NCI-H146 treated with DMSO at 0.1 percent for 48 hours (cell line): Measurements from ENCODE around the gene NMRAL1.
A peak's percentile ranks its signal among the peaks of the same experiment; 100 is the strongest.

Source experiments
- DNase-seq: peaks from one replicate; lab custom pipeline; 2025; ENCODE audit not compliant: unreplicated experiment; lab: John Stamatoyannopoulos, UW

The NMRAL1 gene

GRCh38 chr16:4474192-4474961 is at the start of gene NMRAL1:
Gene NMRAL1, minus strand, starts transcription at chr16:4474625. Its CDS starts 493 bp downstream, at chr16:4474132.
- peak; percentile 96 for DNase-seq

DNA sequence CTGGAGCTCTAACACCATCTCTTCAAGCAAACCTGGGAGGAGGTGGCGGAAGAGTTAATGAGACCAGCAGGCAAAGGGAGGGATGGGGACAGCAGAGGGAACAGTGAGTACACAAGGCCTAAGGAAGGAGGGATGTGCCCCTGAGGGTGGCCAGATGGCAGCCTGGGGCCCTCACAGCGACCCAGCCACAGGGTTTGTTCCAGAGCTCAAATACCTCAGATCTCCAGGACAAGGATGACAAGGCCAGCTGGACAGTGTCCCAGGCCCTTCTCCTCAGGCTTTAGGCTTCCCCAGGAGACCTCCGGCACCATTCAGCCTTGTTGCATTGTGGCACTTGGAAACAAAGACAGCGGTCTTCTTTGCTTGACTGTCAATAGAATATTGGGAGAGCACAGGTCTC is 49.3 kb upstream of the NMRAL1 start:
- no peak for DNase-seq

DNA sequence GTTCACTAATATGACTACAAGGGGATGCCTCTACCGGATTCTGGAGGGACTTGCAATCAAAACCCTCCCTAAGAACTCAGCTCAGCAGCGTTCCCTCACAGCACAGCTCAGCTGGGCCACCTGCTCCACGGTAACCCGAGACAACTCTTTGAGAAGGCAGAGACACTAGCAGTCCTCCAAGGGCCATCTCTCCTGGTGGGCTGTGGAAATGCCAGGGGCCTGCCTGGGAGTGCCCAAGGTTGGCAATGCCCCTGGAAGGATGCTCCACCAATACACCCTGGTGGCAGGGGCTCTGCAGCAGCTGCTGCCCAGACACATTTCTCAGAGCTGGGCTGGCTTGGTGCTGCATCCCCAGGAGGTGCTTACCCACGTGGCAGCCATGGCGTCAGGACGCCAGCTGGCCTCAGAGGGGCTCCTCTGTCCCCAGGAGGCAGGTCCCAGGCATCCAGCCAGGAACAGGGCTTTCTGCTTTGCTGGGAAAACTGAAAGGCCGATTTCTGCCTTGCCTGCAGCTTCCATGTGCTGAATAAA is 47.7 kb upstream of the NMRAL1 start:
- peak; percentile 80 for DNase-seq

DNA sequence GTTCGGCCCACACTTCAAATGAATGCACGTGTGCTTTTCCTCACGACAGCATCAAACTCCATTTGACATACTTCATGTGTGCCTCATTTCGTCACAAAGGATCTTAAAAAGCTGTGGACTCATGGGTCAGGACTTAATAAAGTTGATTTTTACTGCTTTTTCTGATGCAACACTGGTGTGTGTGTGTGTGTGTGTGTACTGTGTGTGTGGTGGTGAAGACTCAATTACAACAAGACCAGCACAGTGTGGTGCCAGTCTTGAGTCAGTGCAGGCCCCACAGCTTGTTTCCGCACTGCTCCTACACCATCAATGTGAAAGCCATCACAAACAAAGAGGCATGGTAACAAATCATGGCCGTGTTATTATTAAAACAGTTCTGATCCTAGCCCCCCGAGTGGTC is 46.5 kb upstream of the NMRAL1 start:
- no peak for DNase-seq

DNA sequence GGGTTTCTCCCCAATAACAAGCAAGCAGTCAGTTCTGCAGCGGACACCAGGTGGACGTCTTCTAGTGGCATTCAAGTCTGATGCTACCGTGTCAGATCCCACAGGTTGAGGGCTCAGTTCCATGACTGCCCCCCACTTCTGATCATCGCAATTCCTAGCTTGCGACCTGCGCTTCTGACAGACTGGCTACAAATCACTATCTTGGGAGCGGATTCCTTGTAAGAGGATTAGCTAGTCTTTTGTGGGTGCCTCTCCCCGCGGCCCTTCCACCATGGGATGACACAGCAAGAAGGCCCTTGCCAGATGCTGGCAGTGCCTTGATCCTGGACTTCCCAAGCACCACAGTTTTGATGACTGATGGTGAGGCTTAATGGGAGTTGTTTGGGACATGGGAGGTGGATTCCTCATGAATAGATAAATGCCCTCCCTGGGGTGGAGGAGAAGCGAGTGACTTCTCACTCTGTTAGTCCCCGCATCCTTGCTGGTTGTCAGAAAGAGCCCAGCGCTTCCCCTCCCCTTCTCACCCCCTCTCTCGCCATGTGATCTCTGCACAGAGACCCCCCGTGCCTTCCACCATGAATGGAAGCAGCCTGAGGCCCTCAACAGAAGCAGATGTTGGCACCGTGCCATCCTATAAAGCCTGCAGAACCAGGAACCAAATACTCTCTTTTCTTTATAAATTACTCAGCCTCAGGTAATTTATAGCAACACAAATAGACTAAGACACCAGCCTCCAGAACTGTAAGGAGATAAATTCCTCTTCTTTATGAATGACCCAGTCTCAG is 45.0 kb upstream of the NMRAL1 start:
- no peak for DNase-seq

DNA sequence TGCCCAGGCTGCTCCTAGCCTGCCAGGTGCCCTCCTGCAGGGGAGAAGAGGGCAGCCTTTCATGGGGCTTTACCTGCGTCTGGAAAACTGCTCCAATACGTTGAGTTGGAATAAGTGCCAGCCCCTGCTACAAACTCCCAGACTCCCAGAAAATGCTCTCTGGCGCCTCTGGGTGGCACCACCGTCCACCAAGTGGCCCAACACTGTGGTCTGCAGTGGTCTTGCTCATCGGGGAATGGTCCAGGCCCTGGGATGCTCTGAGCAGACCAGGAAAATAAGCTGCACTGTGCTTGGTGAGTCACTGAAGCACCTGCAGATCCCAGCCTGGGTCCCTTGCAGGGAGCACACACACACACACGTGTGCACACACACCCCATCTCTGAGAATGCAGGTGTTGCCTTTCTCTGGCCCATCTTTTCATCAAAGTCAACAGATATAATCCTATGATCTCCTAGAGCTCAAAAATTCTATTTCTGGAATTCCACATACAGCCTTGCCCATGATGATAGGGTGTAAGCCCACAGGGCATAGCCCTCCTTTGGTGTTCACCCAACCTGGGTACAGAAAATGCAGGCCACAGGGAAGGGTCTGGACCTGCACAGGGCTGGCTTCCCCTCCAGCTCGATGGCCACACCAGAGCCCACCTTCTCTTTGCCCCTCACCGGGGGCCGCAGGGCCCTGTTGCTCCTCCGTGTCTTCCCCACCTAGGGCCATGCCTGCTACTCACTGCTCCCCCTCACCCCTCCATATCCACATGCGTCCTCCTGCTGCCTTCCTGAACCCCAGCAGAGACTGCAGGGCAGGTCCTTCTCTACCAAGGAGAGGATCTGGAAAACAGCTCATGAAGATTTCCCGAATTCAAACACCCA is 43.6 kb upstream of the NMRAL1 start:
- peak; percentile 11 for DNase-seq

DNA sequence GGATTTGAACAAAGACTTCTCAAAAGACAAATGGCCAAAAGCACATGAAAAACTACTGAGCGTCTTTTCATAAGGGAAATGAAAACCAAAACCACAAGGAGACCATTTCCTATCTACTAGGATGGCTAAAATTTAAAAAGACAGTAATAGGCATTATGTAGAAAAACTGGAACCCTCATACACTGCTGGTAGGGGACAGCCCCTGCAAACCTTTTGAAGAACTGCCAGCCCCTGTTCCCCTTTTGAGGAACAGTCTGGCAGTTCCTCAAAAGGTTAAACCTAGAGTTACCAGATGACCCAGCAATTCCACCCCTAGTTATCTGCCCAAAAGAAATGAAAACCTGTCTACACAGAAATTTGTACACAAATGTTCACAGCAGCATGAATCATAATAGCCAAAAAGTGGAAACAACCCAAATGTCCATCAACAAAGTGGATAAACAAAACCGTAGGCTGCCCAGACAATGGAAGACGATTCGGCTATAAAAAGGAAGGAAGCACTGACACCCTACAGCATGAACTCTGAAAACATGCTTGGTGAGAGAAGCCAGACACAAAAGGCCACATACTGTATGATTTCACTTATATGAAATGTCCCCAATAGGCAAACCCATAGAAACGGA is 41.3 kb upstream of the NMRAL1 start:
- no peak for DNase-seq

DNA sequence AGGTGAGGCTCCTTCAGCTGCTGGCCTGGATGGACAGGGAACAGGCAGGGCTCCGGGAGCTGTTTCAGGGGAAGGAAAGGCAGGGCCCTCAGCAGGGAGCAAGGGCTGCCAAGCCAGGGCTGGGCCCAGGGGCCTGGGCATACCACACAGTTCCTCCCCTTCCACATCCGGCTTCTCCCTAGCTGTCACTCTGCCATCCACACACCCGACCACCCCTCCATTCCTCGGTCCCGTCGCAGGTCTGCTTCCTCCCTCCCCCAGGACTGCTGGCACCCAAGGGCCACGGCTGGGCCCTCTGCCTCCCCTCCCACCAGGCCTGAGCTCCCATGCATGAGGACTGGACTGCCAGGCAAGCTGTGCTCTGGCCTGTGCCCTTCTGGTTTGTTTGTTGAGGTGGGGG is 40.2 kb upstream of the NMRAL1 start:
- no peak for DNase-seq

- no peak for DNase-seq
Measured at GRCh38 chr16:4513881-4514280, 39.5 kb upstream of the NMRAL1 start.

DNA sequence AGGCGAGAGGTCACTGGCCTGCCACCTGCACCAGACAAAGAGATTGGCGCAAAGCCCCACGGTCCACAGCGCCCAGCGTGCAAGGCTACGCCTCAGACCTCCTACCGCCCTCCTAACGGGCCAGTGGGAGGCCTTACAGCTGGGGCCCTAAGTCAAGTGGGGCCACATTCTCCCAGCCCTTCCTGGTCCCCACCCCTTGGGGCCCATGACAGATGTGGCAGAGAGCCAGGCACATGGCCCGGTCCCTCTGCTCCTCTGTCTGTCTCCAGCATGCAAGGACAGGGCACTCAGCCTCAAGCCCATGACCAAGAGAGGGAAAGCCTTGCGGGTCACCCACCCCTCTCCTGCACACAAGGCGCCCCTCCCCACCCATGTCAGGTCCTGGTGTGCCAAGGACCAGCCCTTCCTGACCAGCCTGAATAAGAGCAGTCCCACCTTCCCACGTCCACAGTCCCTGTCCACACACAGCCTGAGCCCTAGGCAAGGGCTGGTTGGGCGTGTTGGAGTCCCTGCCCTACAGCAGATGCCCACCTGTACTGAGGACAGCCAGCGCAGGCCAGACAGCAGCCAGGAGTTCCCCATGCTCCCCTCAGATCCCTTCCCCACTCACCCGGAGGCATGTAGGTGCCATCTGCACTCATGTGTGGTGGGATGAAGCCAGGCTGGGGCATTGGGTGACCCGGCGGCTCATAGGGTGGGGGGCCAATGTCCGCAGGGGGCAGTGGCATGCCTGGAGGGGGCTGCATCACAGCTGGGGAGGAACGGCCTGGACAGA is 38.8 kb upstream of the NMRAL1 start:
- DNase-seq: no peak

- no peak for DNase-seq
Measured at GRCh38 chr16:4512473-4512872, 38.0 kb upstream of the NMRAL1 start.

DNA sequence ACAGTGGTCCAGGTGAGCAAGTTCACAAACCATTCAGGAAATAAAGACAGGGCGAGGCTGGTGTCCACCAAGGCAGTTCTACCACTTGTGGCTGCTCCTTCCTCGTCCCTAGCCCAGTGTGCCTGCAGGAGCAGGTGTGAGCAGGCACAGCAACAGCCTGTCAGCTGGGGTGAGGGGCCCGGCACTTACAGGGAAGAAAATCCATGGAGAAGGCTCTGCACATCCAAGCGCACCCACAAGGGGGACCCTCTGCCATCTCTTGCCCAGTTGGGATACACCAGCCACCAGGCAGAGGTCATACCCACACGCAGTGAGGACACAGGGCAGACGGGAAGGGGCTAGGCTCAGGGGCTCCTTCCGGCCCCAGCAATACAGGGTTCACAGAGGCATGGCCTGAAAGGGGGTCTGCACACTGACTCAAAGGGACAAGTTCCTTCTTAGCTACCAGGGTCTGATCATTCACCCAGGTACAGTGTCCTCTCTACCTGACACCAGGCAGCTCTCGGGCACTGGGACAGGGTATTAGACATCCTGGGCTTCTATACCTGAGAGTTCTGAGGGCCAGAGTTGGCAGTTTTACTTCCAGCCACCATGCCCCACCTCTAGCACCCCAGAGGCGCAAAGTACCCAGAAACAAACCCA is 37.1 kb upstream of the NMRAL1 start:
- DNase-seq: peak; percentile 35

DNA sequence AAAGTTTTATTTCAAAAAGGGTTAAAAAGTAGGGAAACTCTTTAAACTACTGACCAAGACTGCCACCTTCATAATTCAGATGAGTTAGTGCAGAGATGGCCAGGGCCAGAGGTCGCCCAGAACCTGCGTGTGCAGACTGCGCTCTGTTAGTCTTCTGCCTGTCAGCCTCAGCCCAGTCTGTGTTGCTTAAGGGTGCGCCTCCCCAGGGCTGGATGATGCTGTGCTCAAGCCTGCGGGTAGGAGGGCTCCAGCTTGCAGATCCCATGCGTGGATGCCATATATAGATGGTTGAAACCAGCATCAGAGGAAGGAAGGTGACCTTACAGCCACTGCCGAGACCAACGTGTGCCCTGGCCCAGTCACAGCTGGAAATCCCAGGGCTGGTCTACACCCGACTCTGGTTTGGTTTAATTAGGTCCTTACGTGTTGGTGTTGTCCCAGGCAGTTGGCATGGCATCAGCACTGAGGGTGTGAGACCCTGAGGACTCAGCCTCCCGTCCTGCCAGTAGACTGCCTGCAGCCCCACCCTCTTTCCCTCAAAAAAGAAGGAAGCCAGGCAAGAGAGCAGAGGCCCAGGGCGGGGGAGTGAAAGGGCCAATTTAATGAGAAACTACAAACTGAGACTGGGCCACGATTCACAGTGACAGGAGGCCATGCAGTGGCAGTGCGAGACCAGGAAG is 36.5 kb upstream of the NMRAL1 start:
- DNase-seq: no peak

GRCh38 chr16:4510131-4510530 is 35.7 kb upstream of the NMRAL1 start:
- DNase-seq: no peak

GRCh38 chr16:4509420-4509819 is 35.0 kb upstream of the NMRAL1 start:
- DNase-seq: no peak

DNA sequence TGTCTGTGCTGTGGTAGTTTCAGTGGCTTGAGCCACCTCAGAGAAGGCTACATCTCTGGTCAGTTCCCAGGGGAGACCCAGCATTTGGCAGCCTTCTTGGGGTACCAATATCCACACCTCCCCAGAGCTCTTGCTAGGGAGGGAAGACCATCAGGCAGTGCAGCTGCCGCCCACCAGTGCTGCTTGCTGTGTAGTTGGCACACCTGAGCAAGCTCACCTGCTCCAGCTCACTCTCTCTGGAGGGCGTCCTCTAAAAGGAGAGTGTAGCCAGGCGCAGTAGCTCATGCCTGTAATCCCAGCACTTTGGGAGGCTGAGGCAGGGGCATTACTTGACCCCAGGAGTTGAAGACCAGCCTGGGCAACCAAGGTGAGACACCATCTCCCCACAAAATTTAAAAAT is 34.4 kb upstream of the NMRAL1 start:
- DNase-seq: no peak

- no peak for DNase-seq
Measured at GRCh38 chr16:4507588-4508345, 33.3 kb upstream of the NMRAL1 start.

DNA sequence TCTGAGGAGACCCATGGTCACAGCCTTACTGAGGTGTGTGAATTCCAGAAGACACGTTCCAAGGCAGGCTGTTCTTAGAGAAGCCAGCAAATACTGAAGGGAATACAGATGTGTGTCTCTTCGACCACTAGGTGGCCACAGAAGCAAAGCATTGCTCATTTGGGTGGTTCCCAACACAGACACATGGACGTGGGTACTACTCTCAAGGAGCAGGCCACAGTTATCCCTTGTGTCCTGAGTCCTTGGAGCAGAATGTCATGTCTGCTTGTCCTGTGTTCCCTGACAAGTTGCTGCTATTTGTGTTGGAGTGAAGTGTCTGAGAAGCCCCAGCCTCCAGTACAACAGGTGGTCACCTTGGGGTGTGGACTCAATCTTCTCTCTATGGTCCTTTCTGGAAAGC is 32.0 kb upstream of the NMRAL1 start:
- peak; percentile 46 for DNase-seq
